Tibial nerve (tissue), 4 donors: Measurements from ENCODE around the gene SWAP70.

Source experiments
- EP300 ChIP-seq, 2 donors: sonication (generic); formaldehyde crosslinking; IDR thresholded peaks; one replicate each; pipeline ENCODE4 v1.6.1; 2017; ENCODE audit warnings: antibody characterized with exemption in 2 of 2, mild to moderate bottlenecking in 1 of 2
- POLR2A ChIP-seq, 2 donors: fragments of 450-650 bp; IDR thresholded peaks; one replicate each; pipeline ENCODE4 v1.6.1; 2017; ENCODE audit warnings: antibody characterized with exemption in 2 of 2, mild to moderate bottlenecking in 2 of 2, moderate library complexity in 2 of 2
- TF ChIP-seq, protein P1 (sequence below), 5 experiments: fragments of 200-600 bp in 3 of 5; fragments of 450-650 bp in 2 of 5; sonication (generic) in 3 of 5; IDR thresholded peaks; one replicate each; pipeline ENCODE4 v1.5.1; 2016 to 2019; ENCODE audit warnings: antibody characterized with exemption in 5 of 5, mild to moderate bottlenecking in 3 of 5, moderate library complexity in 2 of 5

DNA sequence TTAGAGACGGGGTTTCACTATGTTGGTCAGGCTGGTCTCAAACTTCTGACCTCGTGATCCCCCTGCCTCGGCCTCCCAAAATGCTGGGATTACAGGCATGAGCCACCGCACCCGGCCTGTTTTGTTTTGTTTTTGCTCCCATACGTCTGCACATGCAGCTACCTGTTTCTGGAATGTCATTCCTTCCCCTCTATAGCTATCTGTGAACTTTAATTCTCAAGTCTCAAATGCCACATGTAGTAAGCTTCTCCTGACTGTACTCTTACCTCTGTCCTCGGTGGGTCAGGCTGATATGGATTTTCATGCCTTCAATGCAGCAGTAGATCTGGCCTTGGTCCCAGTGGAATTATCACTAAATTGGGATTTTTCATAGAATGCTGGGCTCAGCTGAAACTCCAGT lies 12.4 kb upstream of the SWAP70 start:
- TF ChIP-seq, protein P1, sequence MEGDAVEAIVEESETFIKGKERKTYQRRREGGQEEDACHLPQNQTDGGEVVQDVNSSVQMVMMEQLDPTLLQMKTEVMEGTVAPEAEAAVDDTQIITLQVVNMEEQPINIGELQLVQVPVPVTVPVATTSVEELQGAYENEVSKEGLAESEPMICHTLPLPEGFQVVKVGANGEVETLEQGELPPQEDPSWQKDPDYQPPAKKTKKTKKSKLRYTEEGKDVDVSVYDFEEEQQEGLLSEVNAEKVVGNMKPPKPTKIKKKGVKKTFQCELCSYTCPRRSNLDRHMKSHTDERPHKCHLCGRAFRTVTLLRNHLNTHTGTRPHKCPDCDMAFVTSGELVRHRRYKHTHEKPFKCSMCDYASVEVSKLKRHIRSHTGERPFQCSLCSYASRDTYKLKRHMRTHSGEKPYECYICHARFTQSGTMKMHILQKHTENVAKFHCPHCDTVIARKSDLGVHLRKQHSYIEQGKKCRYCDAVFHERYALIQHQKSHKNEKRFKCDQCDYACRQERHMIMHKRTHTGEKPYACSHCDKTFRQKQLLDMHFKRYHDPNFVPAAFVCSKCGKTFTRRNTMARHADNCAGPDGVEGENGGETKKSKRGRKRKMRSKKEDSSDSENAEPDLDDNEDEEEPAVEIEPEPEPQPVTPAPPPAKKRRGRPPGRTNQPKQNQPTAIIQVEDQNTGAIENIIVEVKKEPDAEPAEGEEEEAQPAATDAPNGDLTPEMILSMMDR (IDR thresholded peaks at IDR 0.05) = no peak
- no peak for TF ChIP-seq EP300 (IDR thresholded peaks at IDR 0.05)
- TF ChIP-seq POLR2A (IDR thresholded peaks at IDR 0.05) = no peak
